GM23338 (cell line): ENCODE results near the gene GUCA2A. TPM values are rescaled to one million over a fixed set of nuclear protein-coding genes. Genes with fewer than 3 reads are reported as not detected.

Source experiments
- ATAC-seq: fragments of 200-7000 bp; cut with Tn5 transposase; 3 replicates; pipeline ENCODE4 v1.9.1; 2020
- DNase-seq: peaks from one replicate; pipeline ENCODE4 v3.0.0-alpha.2; 2015; ENCODE audit warnings: low spot score
- H2AFZ ChIP-seq: fragments of 200-600 bp; sonication (generic); 2 replicates; pipeline ENCODE4 v1.8.0; 2016; ENCODE audit warnings: antibody characterized with exemption, mild to moderate bottlenecking, moderate library complexity
- H3F3A ChIP-seq: fragments of 200-600 bp; sonication (generic); replicated peaks from 2 replicates; pipeline ENCODE4 v1.8.0; 2017; ENCODE audit warnings: antibody characterized with exemption, mixed run types, low read depth
- H3K27ac ChIP-seq: fragments of 200-600 bp; sonication (generic); 2 replicates; pipeline ENCODE4 v1.6.1; 2016; ENCODE audit warnings: low read depth
- H3K27me3 ChIP-seq: fragments of 200-600 bp; sonication (generic); 2 replicates; pipeline ENCODE4 v1.8.0; 2016; ENCODE audit warnings: mild to moderate bottlenecking, mixed run types, moderate library complexity; ENCODE audit not compliant: insufficient read depth
- H3K36me3 ChIP-seq: fragments of 200-600 bp; sonication (generic); 2 replicates; pipeline ENCODE4 v1.8.0; 2016; ENCODE audit warnings: mild to moderate bottlenecking; ENCODE audit not compliant: insufficient read depth
- H3K4me1 ChIP-seq: fragments of 200-600 bp; sonication (generic); 2 replicates; pipeline ENCODE4 v1.8.0; 2016; ENCODE audit warnings: mild to moderate bottlenecking, moderate library complexity; ENCODE audit not compliant: insufficient read depth
- H3K4me2 ChIP-seq: fragments of 200-600 bp; sonication (generic); 2 replicates; pipeline ENCODE4 v1.7.1; 2017; ENCODE audit warnings: mixed run types
- H3K4me3 ChIP-seq: fragments of 200-600 bp; sonication (generic); 2 replicates; pipeline ENCODE4 v1.6.1; 2016; ENCODE audit warnings: mixed run types
- H3K79me2 ChIP-seq: fragments of 200-600 bp; sonication (generic); replicated peaks from 2 replicates; pipeline ENCODE4 v1.8.0; 2017; ENCODE audit warnings: mild to moderate bottlenecking; ENCODE audit not compliant: insufficient read depth
- H3K9me2 ChIP-seq: fragments of 200-600 bp; sonication (generic); 2 replicates; pipeline ENCODE4 v1.8.0; 2017; ENCODE audit not compliant: insufficient read depth
- H4K20me1 ChIP-seq: fragments of 200-600 bp; sonication (generic); replicated peaks from 2 replicates; pipeline ENCODE4 v1.8.0; 2017; ENCODE audit warnings: mild to moderate bottlenecking; ENCODE audit not compliant: insufficient read depth
- H3K27ac Mint-ChIP-seq: 2 replicates; pipeline ENCODE4 v1.8.0; 2020; ENCODE audit warnings: inconsistent platforms, mild to moderate bottlenecking, moderate library complexity, mixed read lengths
- H3K27me3 Mint-ChIP-seq: 3 replicates; pipeline ENCODE4 v1.8.0; 2022; ENCODE audit warnings: low read depth, mild to moderate bottlenecking, moderate library complexity, mixed read lengths, inconsistent platforms; ENCODE audit not compliant: insufficient read depth, poor library complexity
- H3K36me3 Mint-ChIP-seq: 3 replicates; pipeline ENCODE4 v1.8.0; 2021; ENCODE audit warnings: low read depth, mild to moderate bottlenecking, inconsistent platforms, moderate library complexity, mixed read lengths
- H3K4me1 Mint-ChIP-seq: 3 replicates; pipeline ENCODE4 v1.8.0; 2020; ENCODE audit warnings: mild to moderate bottlenecking, inconsistent platforms, mixed read lengths
- H3K4me3 Mint-ChIP-seq: 3 replicates; pipeline ENCODE4 v1.8.0; 2021; ENCODE audit warnings: moderate library complexity, mild to moderate bottlenecking, inconsistent platforms, mixed read lengths
- H3K9me3 Mint-ChIP-seq: 3 replicates; pipeline ENCODE4 v1.8.0; 2020; ENCODE audit warnings: moderate library complexity, mild to moderate bottlenecking, inconsistent platforms, mixed read lengths
- CREB1 ChIP-seq: fragments of 250-450 bp; sonication (Bioruptor Pico); IDR thresholded peaks from 2 replicates; pipeline ENCODE4 v1.5.0; 2020; ENCODE audit warnings: low read depth, mild to moderate bottlenecking, moderate library complexity
- EZH2phosphoT487 ChIP-seq: fragments of 200-600 bp; sonication (generic); IDR thresholded peaks from one replicate; pipeline ENCODE4 v1.8.1; 2018; ENCODE audit warnings: antibody characterized with exemption; ENCODE audit not compliant: unreplicated experiment
- JUNB ChIP-seq: IDR thresholded peaks from one replicate; pipeline ENCODE4 v1.6.1; 2016; ENCODE audit warnings: antibody characterized with exemption; ENCODE audit not compliant: unreplicated experiment
- NANOG ChIP-seq: IDR thresholded peaks from 2 replicates; pipeline ENCODE4 v1.6.1; 2016; ENCODE audit warnings: antibody characterized with exemption, borderline replicate concordance
- STAT1 ChIP-seq: IDR thresholded peaks from one replicate; pipeline ENCODE4 v1.6.1; 2016; ENCODE audit warnings: antibody characterized with exemption; ENCODE audit not compliant: unreplicated experiment
- ZNF114 ChIP-seq: fragments of 250-450 bp; sonication (Bioruptor Pico); IDR thresholded peaks from 2 replicates; pipeline ENCODE4 v1.5.0; 2020; ENCODE audit warnings: mild to moderate bottlenecking, moderate library complexity
- ZNF331 ChIP-seq: fragments of 250-450 bp; sonication (Bioruptor Pico); IDR thresholded peaks from 2 replicates; pipeline ENCODE4 v1.5.0; 2020; ENCODE audit warnings: low read depth, mild to moderate bottlenecking, moderate library complexity
- polyA plus RNA-seq: library from polyadenylated mRNA; unstranded; fragments of >200 nt; fragmentation: Nextera tagmentation; extraction: Ambion mirVana; gene quantifications from 2 replicates; pipeline ENCODE4 v1.2.1, GENCODE V29; 2016
- total RNA-seq: library from RNA; depleted of rRNA; stranded (reverse); fragments of >200 nt; shearing (Covaris generic); gene quantifications from 2 replicates; pipeline ENCODE4 v1.2.3, GENCODE V29; 2014
- TF ChIP-seq, protein P1 (sequence below): IDR thresholded peaks from one replicate; pipeline ENCODE4 v1.6.1; 2018; ENCODE audit warnings: antibody characterized with exemption; ENCODE audit not compliant: unreplicated experiment
- TF ChIP-seq, protein P2 (sequence below): IDR thresholded peaks from 2 replicates; pipeline ENCODE4 v1.6.1; 2016; ENCODE audit warnings: antibody characterized with exemption
- TF ChIP-seq, protein P3 (sequence below): fragments of 250-450 bp; sonication (Bioruptor Pico); IDR thresholded peaks from 2 replicates; pipeline ENCODE4 v1.5.0; 2020; ENCODE audit warnings: mild to moderate bottlenecking, moderate library complexity

Gene GUCA2A
- total and polyA plus RNA-seq, 2 experiments from 2014 or later: not detected

DNA sequence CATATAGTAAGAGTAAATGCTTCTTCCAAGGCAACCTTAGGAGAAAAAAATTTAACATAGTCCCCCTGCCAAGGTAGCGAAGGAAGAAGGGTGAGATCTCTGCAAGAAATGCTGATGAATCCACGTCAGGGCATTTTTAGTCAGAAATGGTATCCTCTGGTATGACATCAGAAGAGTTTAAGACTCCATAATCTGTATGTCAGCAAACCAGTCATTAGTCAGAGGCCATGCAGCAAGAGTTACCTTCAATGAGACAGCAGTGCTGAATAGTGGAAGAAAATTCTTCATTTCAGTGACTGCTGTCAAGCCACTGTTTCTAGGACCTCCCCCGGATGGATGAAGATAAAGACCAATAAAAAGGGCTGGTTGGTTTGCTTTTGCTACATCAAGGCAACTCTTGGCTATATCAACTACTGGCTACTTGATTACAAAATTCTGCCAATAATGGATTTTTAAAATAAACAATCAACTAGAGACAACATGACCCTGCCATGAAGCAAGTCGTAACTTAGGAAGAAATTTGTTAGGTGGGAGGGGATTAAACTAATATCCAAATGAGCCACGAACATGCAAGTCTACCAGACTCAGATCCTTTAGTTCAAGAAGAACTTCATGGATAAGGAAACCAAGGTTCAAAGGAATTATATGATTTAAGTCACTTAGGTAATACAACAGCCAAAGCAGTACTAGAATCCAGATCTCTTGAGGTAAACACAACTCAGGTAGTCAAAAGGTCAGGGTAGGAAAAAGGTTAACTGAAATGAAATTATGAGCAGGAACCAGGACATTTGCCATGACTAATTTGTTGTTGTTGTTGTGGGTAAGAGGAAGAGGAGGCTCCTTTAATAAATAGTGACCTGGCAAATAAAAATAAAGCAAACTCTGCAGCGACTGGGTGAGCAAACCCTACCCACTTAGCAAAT, 25.6 kb upstream of the GUCA2A start (continued):
- TF ChIP-seq, protein P1, sequence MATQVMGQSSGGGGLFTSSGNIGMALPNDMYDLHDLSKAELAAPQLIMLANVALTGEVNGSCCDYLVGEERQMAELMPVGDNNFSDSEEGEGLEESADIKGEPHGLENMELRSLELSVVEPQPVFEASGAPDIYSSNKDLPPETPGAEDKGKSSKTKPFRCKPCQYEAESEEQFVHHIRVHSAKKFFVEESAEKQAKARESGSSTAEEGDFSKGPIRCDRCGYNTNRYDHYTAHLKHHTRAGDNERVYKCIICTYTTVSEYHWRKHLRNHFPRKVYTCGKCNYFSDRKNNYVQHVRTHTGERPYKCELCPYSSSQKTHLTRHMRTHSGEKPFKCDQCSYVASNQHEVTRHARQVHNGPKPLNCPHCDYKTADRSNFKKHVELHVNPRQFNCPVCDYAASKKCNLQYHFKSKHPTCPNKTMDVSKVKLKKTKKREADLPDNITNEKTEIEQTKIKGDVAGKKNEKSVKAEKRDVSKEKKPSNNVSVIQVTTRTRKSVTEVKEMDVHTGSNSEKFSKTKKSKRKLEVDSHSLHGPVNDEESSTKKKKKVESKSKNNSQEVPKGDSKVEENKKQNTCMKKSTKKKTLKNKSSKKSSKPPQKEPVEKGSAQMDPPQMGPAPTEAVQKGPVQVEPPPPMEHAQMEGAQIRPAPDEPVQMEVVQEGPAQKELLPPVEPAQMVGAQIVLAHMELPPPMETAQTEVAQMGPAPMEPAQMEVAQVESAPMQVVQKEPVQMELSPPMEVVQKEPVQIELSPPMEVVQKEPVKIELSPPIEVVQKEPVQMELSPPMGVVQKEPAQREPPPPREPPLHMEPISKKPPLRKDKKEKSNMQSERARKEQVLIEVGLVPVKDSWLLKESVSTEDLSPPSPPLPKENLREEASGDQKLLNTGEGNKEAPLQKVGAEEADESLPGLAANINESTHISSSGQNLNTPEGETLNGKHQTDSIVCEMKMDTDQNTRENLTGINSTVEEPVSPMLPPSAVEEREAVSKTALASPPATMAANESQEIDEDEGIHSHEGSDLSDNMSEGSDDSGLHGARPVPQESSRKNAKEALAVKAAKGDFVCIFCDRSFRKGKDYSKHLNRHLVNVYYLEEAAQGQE: no peak
- TF ChIP-seq ZNF114 (CRISPR knock-in tag) (no peak), CREB1 (CRISPR knock-in tag) (no peak), NANOG (no peak), JUNB (no peak), EZH2phosphoT487 (no peak), STAT1 (no peak), ZNF331 (CRISPR knock-in tag) (no peak)
- TF ChIP-seq, protein P2, sequence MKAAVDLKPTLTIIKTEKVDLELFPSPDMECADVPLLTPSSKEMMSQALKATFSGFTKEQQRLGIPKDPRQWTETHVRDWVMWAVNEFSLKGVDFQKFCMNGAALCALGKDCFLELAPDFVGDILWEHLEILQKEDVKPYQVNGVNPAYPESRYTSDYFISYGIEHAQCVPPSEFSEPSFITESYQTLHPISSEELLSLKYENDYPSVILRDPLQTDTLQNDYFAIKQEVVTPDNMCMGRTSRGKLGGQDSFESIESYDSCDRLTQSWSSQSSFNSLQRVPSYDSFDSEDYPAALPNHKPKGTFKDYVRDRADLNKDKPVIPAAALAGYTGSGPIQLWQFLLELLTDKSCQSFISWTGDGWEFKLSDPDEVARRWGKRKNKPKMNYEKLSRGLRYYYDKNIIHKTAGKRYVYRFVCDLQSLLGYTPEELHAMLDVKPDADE: no peak

DNA sequence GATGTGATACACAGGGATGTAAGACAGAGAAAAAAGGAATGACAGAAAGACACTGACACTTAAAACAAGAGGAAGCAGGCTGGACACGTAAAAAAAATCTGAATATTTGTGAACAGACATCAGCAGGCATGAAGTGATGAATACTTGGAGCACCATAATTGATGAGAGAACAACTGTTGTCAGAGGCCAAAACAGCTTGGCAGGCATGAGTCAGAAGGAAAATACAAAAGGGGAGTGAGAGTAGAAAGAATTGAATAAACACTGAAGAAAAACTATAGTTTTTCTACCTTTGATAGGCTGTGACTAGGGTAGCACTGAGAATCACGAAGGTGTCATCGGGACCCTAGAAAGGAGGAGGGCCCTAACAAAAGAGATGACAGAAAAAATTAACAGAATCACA, 21.6 kb upstream of the GUCA2A start:
- Histone ChIP-seq H3K4me2 (no peak overlapping the region), H3K4me3 (no peak overlapping the region), H3K9me2 (no peaks in the 10 kb centered on the region), H2AFZ (no peak overlapping the region), H3K79me2 (no peaks in the 10 kb centered on the region), H4K20me1 (peaks cover 10% of the 10 kb centered on the region; the same call in 1 of the 2 replicates), H3K27me3 (no peaks in the 10 kb centered on the region), H3K36me3 (peaks cover 10% of the 10 kb centered on the region; the same call in 1 of the 2 replicates), H3K27ac (no peak overlapping the region), H3K4me1 (no peaks in the 10 kb centered on the region; the same call in 1 of the 2 replicates), H3F3A (no peaks in the 10 kb centered on the region)
- Mint-ChIP-seq H3K4me1 (no peaks in the 10 kb centered on the region), H3K9me3 (no peaks in the 10 kb centered on the region), H3K27ac (no peak overlapping the region), H3K27me3 (peaks cover 4% of the 10 kb centered on the region), H3K36me3 (peaks cover 31% of the 10 kb centered on the region), H3K4me3 (no peak overlapping the region)
- ATAC-seq (no peak), DNase-seq (no peak)
- TF ChIP-seq, protein P3, sequence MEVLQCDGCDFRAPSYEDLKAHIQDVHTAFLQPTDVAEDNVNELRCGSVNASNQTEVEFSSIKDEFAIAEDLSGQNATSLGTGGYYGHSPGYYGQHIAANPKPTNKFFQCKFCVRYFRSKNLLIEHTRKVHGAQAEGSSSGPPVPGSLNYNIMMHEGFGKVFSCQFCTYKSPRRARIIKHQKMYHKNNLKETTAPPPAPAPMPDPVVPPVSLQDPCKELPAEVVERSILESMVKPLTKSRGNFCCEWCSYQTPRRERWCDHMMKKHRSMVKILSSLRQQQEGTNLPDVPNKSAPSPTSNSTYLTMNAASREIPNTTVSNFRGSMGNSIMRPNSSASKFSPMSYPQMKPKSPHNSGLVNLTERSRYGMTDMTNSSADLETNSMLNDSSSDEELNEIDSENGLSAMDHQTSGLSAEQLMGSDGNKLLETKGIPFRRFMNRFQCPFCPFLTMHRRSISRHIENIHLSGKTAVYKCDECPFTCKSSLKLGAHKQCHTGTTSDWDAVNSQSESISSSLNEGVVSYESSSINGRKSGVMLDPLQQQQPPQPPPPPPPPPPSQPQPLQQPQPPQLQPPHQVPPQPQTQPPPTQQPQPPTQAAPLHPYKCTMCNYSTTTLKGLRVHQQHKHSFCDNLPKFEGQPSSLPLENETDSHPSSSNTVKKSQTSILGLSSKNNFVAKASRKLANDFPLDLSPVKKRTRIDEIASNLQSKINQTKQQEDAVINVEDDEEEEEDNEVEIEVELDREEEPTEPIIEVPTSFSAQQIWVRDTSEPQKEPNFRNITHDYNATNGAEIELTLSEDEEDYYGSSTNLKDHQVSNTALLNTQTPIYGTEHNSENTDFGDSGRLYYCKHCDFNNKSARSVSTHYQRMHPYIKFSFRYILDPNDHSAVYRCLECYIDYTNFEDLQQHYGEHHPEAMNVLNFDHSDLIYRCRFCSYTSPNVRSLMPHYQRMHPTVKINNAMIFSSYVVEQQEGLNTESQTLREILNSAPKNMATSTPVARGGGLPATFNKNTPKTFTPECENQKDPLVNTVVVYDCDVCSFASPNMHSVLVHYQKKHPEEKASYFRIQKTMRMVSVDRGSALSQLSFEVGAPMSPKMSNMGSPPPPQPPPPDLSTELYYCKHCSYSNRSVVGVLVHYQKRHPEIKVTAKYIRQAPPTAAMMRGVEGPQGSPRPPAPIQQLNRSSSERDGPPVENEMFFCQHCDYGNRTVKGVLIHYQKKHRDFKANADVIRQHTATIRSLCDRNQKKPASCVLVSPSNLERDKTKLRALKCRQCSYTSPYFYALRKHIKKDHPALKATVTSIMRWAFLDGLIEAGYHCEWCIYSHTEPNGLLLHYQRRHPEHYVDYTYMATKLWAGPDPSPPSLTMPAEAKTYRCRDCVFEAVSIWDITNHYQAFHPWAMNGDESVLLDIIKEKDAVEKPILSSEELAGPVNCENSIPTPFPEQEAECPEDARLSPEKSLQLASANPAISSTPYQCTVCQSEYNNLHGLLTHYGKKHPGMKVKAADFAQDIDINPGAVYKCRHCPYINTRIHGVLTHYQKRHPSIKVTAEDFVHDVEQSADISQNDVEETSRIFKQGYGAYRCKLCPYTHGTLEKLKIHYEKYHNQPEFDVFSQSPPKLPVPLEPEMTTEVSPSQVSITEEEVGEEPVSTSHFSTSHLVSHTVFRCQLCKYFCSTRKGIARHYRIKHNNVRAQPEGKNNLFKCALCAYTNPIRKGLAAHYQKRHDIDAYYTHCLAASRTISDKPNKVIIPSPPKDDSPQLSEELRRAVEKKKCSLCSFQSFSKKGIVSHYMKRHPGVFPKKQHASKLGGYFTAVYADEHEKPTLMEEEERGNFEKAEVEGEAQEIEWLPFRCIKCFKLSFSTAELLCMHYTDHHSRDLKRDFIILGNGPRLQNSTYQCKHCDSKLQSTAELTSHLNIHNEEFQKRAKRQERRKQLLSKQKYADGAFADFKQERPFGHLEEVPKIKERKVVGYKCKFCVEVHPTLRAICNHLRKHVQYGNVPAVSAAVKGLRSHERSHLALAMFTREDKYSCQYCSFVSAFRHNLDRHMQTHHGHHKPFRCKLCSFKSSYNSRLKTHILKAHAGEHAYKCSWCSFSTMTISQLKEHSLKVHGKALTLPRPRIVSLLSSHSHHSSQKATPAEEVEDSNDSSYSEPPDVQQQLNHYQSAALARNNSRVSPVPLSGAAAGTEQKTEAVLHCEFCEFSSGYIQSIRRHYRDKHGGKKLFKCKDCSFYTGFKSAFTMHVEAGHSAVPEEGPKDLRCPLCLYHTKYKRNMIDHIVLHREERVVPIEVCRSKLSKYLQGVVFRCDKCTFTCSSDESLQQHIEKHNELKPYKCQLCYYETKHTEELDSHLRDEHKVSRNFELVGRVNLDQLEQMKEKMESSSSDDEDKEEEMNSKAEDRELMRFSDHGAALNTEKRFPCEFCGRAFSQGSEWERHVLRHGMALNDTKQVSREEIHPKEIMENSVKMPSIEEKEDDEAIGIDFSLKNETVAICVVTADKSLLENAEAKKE (CRISPR knock-in tag): no peak
- TF ChIP-seq, protein P1: no peak
